Measurements from ENCODE around the gene NSUN3.

Gene NSUN3

DNA sequence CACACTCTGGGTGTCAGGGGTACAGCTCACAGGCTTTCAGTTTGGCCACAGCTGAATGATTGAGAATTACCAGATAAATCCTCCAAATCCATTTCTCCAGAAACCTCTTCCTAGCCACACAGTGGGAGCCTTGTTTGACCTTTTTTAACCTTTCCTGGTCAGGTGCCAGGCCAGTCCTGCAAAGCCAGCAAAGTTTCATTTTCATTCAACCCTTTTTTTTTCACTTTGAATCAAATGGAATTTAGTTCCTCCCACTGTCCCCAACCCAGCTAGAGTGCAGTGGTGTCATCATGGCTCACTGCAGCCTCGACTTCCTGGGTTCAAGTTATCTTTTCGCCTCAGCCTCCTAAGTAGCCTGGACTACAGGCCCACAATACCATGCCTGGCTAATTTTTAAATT, 67.8 kb downstream of the NSUN3 start:
- DNase-seq (ENCODE audit: low spot score): no peak

DNA sequence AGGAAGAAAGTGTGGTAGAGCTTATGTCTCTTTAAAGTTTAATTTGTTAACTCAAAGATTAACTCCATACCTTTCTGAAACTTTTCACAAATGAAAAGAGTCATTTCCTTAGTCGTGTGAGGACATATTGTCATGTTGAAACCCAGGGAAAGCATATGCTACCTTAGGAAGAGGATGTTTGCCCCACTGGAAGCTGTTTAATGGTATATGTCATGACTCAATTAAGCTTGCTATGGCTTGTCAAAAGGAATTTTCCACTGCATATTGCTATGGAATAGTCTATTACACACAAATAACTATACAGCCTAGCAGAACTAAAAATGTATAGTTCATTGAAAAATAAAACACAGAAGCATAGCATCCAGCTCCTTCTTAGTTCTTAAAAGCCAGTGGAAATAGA, 69.9 kb downstream of the NSUN3 start:
- DNase-seq (ENCODE audit: low spot score): no peak

DNA sequence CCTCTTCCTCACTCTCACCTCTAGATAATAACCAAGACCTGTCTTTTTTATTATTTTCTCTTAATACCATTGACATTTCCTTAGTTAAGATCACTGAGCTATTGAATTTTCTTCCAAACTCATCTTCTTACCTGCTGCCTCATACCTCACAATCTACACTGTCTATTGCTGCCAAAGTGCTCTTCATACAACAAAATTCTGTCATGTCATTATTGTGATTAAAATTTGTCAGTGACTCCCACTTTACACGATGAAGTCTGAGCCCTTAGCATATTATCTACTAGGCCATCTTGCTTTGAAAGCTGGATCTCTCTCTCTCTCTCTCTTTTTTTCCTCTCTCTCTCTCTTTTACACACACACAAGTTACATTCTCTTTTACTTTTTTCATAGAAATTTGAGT, 73.3 kb downstream of the NSUN3 start:
- DNase-seq (ENCODE audit: low spot score): no peak

DNA sequence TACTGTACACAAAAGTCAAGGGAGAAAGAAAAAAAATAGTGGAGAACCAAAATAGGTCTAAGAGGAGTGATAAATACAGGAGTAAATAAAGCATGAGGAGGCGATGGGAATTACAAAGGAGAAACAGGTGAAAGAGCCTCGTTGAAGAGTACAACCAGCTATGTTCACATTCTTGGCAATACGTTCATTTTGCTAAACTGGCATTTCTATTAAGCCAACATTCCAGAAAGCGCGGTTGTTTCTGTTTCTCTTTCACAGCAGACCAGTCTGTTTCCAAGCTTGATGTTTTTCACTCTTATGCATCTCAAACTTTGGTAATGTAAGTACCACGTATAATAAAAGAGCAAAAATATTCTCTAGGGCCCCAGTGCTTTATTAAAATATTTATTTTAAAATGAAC, 74.5 kb downstream of the NSUN3 start:
- no peak for DNase-seq (ENCODE audit: low spot score)

DNA sequence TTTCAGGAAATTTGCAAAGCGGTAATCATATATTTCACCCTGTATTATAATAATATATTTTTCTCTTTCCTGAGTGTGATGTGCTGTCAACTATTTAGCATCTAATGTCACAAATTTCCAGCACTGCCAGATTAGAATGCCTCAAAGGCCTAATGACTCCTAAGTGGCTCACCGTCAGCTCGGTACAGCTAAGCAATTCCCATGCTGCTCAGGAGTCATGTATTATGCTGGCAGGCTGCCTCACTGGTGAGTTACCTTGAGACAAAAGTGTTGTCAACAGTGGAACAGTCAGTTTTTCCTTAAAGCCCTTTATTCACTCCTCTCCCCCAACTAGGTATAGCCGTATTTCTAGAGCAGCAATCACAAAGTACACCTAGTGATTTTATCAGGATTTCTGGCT, 83.6 kb downstream of the NSUN3 start:
- DNase-seq (ENCODE audit: low spot score): no peak

DNA sequence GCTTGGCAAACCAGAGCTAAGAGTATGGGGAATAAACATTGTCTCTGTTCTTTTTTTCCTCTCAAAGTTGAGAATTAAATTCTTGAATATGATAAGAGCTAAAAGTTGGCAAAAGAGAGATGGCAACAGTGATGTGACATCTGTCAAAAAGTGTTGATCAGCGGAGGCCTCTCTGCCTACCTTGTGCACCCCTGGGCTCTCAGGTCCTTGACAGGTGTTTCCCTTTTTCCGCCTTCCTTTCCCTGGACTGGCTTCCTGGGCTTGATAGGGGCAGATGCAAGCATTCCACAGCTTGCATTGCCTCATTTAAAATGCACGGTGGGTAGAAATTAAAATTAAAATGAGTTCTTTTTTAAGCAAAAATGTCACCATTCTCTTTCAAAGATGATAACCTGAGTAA, 84.2 kb downstream of the NSUN3 start:
- DNase-seq (ENCODE audit: low spot score): no peak

DNA sequence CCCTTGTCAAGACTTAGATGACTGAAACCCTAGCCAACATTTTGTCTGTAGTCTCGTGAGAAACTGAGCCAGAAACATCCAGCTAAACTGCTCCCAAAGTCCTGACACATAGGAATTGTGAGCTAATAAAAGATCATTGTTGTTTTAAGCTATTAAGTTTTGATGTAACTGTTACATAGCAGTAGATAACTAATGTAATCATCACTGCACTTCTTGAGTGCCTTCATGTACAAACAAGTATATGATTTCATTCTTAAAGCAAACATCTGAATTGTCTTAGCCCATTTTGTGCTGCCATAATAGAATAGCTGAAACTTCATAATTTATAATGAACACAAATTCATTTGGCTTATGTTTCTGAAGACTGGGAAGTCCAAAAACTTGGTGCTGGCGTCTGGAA, 87.3 kb downstream of the NSUN3 start:
- no peak for DNase-seq (ENCODE audit: low spot score)

DNA sequence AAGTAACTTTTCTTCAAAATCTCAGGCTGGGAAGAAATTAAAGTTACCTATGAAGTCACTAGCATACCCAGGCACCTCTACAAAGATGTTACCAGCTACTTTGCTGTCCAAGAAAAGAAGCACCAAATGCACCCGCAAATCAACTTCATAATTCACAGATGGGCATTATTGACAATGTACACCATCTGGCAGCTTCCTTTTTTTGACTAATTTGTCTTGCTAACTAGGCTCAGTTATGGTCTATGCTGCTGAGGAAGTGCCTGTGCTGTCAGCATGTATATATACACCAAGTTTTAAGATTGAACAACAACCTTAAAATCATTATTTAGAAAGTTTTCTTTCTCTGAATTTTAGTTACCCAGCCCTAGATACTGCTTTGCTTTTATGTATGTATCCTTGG, 93.8 kb downstream of the NSUN3 start:
- no peak for DNase-seq (ENCODE audit: low spot score)

DNA sequence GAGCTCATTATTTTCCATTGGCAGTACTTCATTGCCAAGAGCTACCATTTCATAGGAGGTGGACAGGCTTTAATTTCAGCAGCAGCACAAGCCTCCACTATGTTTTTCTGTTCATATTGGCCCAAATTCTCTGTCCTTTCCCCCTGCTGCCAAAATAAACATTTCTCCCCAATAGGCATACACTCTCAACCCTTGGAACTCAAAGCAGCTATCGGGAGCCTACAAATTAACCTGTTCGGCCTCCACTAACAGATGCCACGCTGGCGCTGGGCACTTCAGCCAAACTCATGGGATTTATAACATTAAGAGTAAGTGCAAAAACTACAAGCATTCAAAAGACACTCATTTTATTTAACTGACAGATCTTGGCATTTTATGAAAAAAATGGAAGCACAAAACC, 95.7 kb downstream of the NSUN3 start:
- DNase-seq (ENCODE audit: low spot score): no peak

DNA sequence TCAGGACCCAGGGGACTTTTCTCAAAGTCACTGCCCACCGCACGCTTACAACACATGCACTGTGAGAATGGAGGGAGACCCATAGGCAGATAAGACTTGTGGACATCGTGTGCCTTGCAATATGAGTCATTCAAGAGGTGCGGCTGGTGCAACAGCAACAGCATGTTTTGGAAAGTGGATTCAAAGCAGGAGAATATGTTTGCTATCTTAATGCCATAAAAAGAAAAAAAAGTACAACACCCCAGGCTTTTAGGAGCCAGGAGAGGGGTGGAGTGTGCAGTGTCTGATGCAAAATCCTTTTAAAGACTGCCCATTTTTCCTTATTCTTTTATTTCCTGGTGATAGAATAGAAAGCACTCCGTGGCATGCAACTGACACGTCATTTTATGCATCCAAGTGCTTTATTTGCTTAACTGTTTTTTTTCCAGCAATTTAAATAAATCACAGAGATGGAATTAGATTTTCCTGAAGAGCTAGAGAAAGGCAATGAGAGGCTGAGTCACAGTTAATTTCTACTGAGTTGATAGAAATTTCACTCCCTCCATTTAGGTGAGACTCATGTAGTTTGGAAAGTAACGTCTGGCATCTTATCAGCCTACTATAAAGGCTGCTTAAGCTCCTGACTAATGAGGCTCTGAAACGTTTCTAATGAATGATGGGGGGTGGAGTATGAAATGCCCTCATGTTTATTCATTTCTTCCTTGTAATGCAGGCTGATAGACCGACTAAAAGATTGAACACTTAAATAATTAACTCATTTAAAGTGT, 96.4 kb downstream of the NSUN3 start:
- peak; percentile 22 for DNase-seq (ENCODE audit: low spot score)

DNA sequence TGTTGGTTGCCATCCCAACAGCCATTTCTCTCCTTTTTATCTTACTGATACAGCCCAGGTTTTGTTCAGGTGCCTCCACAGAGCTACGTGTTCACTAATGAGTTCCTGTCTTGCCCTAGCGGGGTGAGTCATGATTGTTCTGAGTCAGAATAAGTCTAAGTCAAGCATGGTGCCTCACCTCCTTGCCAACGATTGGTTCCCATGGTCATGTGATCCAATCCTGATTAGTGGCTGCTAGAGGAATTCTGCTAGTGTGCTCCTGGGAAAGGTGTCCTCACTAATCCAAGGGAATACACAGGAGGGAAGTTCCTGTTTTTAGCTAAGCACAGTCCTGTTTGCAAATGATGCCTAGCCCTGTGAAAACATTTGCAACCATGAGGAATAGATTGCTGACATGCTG, 99.8 kb downstream of the NSUN3 start:
- DNase-seq (ENCODE audit: low spot score): no peak

DNA sequence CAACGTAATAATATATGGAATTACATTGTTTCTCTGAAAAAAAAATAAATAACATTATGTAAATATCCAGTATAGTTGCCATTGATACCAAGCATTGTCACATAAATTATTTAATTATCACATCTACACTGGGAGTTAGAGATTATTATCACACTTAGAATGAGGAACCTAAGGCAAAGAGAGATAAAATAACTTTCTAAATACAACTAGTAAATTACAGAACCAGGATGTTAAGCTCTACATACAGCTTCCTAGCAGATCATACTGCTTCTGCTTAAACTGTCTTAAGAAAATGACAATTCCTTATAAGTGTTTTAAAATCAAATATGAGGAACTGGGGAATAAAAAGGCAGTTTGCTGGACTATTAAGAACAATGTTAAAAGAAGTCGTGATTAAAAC, 104.5 kb downstream of the NSUN3 start:
- DNase-seq (ENCODE audit: low spot score): no peak

DNA sequence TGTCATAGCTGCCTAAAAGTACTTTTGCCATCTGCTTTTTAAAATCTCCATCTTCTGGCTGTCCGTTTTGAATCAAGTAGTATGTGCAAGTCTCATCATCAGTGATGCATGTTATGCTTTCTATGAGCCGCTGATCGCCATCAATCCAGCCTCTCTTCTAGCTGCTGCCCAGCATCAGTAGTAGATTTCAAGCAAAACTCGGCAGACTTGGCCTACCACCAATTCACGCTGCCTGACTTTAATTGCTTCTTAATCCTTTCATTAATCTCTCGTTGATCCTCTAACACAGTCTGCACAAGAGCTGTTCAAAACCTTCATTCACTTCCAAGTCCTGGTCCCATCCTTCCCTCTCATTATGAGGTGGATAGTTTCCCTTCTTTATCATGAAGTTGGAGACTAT, 104.9 kb downstream of the NSUN3 start:
- DNase-seq (ENCODE audit: low spot score): no peak

DNA sequence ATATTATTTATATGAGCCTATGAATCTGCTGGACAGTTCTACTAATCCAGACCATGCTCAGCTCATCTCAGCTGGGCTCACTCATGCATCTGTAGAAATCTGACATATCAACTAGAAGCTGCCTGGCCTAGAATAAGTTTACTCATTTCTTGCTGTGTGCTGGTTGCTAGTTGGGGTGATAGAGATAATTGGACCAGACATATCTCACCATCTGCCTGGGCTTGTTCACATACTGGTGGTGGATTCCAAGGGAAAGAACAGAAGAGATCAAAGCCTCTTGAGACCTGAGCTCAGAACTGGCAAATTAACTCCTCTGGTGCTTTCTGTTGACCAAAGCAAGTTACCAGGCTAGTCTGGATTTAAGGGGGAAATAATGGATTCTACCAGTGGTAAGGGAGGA, 109.1 kb downstream of the NSUN3 start:
- no peak for DNase-seq (ENCODE audit: low spot score)

DNA sequence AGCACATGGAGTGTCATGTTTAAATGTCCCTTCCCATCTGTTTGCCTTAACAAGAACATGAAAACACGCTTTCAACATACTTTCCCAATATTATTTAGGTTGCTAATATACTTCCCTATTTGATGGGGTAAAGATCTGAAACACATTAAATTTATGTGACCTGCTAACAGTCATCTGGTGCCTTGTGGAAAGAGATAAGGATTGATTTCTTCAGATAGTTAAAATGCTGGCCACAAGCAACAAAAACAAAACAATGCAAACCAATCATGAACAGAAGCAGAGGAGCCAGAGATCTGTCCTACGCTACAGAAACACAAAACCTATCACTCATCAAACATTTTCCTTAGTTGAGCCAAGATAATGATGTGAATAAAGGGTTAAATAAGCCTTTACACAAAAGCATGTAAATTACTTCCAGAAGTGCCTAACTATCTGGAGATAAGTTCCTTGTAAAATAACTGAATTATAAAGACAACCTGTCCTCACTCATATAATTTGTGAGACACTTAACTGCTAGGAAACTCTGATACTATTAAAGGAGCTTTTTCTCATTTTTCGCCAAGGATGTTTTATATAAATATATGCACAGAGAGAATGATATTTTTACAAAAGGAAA, 109.9 kb downstream of the NSUN3 start:
- DNase-seq (ENCODE audit: low spot score): no peak

DNA sequence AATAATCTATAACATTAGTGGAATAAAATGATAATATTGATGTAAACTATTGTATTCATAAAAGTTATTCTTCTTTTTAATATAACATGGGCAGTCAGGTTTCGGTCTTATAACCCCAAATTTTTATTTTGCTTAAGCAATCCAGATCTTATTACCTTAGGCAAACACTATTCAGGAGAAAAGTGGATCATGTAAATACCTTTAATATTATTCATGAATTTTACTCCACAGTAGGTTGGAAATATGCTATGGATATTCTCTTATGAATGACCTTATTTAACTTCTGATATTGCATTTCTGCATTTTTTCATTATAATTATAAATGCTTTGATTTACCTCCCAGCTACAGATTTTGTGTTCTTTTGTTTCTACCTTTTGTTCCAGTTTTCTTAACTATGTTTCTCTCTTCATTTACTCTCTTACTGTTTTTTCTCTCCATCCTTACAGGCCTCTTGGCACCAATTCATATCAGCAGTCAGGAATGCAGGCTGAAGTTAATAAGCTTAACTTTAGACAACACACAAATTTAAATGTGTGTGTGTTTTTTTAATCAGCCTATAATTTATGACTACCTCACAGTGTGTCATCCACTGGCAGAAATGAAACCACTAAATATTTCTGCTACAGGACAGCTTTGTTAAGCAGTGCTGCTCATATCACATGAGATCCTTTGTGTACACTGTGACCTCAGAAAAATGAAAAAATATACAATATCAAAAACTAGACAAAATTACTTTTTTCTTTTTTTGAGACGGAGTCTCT, 111.0 kb downstream of the NSUN3 start:
- no peak for DNase-seq (ENCODE audit: low spot score)

DNA sequence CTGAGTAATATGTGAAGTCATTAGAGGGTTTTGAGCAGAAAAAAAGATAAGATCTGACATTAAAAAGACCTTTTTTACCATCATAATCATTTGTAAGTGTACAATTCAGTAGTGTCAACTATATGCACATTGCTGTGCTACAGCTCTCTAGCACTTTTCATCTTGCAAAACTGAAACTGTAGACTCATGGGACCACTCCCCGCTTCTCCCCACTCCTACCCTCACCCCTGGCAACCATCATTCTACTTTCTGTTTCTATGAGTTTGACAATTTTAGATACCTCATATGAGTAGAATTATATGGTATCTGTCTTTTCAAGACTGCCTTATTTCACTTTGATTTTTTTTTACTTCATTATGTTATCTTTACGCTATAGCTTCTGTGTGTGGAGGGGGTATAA, 112.8 kb downstream of the NSUN3 start:
- DNase-seq (ENCODE audit: low spot score): no peak

DNA sequence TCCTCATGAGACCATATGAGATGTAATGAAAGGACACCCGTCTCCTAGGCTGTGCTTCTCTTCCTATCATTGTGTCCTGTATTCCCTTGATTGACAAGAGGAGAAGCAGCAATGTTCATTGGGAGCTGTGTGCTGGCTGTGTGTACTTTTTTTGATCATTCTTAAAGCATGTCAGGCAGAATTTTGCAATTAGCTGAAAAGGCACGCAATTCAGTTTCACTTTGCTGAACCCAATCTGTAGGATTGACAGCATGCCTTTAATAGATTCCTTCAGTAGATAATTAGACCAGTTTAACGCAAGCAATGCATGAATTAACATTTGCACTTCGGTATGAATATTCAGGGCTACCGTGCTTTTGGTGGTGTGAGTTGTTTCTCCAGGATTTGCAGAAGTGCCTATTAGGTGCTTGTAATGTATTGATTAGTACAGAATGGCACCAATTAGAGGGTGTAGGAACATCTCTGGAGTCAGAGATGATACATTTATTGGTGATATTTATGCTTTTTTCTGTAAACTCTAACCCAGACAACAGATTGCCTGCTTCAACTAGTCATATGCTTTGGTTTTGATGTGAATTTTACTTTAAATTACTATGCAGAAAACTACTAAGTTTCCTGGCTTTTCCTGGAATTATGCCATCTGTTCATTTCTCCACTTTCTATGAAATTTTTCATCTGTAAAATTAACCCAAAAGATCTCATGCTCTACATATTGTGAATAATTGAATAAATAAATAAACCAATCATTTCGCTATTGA, 114.3 kb downstream of the NSUN3 start:
- DNase-seq (ENCODE audit: low spot score): no peak

Measured in HuH-7 (cell line).